ENCODE results near the gene POLK.
"Not testable (repeated sequence)": the region's sequence is repeated elsewhere in the genome, so short reads cannot be mapped to it uniquely, and the experiment has no call there.

POLK gene

GRCh38 chr5:75525344-75525743, 13.7 kb downstream of the POLK start:
- Histone ChIP-seq H3K36me3 (ENCODE audit: control insufficient read depth, insufficient read depth, low read length, severe bottlenecking) (peaks cover 16% of the 10 kb centered on the region), H3K4me3 (ENCODE audit: low read length) (no peak overlapping the region), H3K9ac (ENCODE audit: low read length) (no peak overlapping the region), H3K9me3 (ENCODE audit: control insufficient read depth, low read length) (peaks cover 11% of the 10 kb centered on the region), H3K27me3 (replicated peaks; ENCODE audit: control insufficient read depth, insufficient read depth, low read length) (no peaks in the 10 kb centered on the region), H3K4me1 (ENCODE audit: control insufficient read depth, insufficient read depth, low read length) (peaks cover 15% of the 10 kb centered on the region)
- no peak for DNase-seq (ENCODE audit: low read depth)

DNA sequence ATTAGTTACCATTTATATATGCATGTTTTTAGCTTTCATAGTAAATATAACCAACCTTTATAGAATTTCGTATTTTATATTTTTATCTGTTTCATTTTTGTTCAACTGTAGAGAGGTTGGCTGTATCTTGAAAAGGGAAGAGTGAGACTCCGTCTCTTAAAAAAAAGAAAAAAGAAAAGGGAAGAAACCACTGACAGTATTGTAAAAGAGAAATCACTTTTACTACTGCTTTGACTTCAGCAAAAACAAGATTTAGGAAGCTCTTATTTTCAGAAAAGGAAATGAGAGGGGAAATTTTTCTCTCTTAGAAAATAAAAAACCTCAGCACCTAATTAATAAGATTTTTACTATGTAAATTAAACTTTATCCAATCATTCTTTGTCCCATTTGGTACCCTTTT, 14.4 kb downstream of the POLK start:
- no peak overlapping the region for H3K4me3 ChIP-seq (ENCODE audit: low read length)
- peaks cover 6% of the 10 kb centered on the region for H3K9me3 ChIP-seq (ENCODE audit: control insufficient read depth, low read length)

DNA sequence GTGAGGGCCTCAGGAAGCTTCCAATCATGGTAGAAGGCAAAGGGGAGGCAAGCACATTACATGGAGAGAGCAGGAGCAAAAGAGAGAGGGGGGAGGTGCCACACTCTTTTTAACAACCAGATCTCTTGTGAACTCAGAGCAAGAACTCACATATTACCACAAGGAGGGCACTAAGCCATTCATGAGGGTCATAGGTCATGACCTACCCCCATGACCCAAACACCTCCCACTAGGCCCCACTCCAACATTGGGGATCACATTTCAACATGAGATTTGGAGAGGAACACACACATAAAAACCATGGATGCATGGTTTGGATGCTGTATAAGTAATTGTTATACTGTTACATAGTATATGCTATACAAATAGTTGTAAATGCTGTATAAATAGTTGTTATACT, 17.5 kb downstream of the POLK start:
- H3K4me1 ChIP-seq (ENCODE audit: control insufficient read depth, insufficient read depth, low read length): peaks cover 4% of the 10 kb centered on the region
- H3K36me3 ChIP-seq (ENCODE audit: control insufficient read depth, insufficient read depth, low read length, severe bottlenecking): peaks cover 13% of the 10 kb centered on the region
- DNase-seq (ENCODE audit: low read depth): no peak
- peaks cover 3% of the 10 kb centered on the region for H3K9me3 ChIP-seq (ENCODE audit: control insufficient read depth, low read length)
- H3K9ac ChIP-seq (ENCODE audit: low read length): no peak overlapping the region
- no peaks in the 10 kb centered on the region for H3K27me3 ChIP-seq (replicated peaks; ENCODE audit: control insufficient read depth, insufficient read depth, low read length)
- H3K4me3 ChIP-seq (ENCODE audit: low read length): no peak overlapping the region

More for the DNA sequence above, 14.4 kb downstream of the POLK start:
- peaks cover 8% of the 10 kb centered on the region for H3K36me3 ChIP-seq (ENCODE audit: control insufficient read depth, insufficient read depth, low read length, severe bottlenecking)
- H3K27me3 ChIP-seq (replicated peaks; ENCODE audit: control insufficient read depth, insufficient read depth, low read length): no peaks in the 10 kb centered on the region
- H3K9ac ChIP-seq (ENCODE audit: low read length): no peak overlapping the region
- DNase-seq (ENCODE audit: low read depth): no peak
- H3K4me1 ChIP-seq (ENCODE audit: control insufficient read depth, insufficient read depth, low read length): peaks cover 15% of the 10 kb centered on the region

DNA sequence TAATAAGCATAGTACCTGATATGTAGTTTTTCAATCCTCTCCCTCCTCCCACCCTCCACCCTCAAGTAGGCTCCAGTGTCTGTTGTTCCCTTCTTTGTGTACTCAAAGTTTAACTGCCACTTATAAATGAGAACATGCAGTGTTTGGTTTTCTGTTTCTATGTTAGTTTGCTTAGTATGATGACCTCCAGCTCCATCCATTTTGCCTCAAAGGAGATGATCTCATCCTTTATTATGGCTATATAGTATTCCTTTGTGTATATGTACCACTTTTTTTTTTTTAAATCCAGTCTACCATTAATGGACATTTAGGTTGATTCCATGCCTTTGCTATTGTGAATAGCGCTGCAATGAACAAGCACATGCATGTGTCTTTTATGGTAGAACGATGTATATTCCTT, 20.5 kb downstream of the POLK start:
- H3K4me1 ChIP-seq (ENCODE audit: control insufficient read depth, insufficient read depth, low read length): peaks cover 12% of the 10 kb centered on the region
- H3K9ac ChIP-seq (ENCODE audit: low read length): no peak overlapping the region
- H3K4me3 ChIP-seq (ENCODE audit: low read length): no peak overlapping the region
- DNase-seq (ENCODE audit: low read depth): no peak
- no peaks in the 10 kb centered on the region for H3K27me3 ChIP-seq (replicated peaks; ENCODE audit: control insufficient read depth, insufficient read depth, low read length)
- peaks cover 24% of the 10 kb centered on the region for H3K36me3 ChIP-seq (ENCODE audit: control insufficient read depth, insufficient read depth, low read length, severe bottlenecking)
- peaks cover 13% of the 10 kb centered on the region for H3K9me3 ChIP-seq (ENCODE audit: control insufficient read depth, low read length)

GRCh38 chr5:75533716-75534115, 22.0 kb downstream of the POLK start:
- Histone ChIP-seq H3K9me3 (ENCODE audit: control insufficient read depth, low read length) (peaks cover 13% of the 10 kb centered on the region), H3K4me1 (ENCODE audit: control insufficient read depth, insufficient read depth, low read length) (peaks cover 16% of the 10 kb centered on the region), H3K36me3 (ENCODE audit: control insufficient read depth, insufficient read depth, low read length, severe bottlenecking) (peaks cover 19% of the 10 kb centered on the region)
- not testable (repeated sequence) for H3K27me3 ChIP-seq (replicated peaks; ENCODE audit: control insufficient read depth, insufficient read depth, low read length); H3K9ac ChIP-seq (ENCODE audit: low read length); H3K4me3 ChIP-seq (ENCODE audit: low read length)
- peak; percentile 51 for DNase-seq (ENCODE audit: low read depth)

GRCh38 chr5:75534734-75535133, 23.0 kb downstream of the POLK start:
- no peak overlapping the region for H3K9ac ChIP-seq (ENCODE audit: low read length)
- H3K4me1 ChIP-seq (ENCODE audit: control insufficient read depth, insufficient read depth, low read length): peaks cover 16% of the 10 kb centered on the region
- H3K9me3 ChIP-seq (ENCODE audit: control insufficient read depth, low read length): peaks cover 13% of the 10 kb centered on the region
- no peaks in the 10 kb centered on the region for H3K27me3 ChIP-seq (replicated peaks; ENCODE audit: control insufficient read depth, insufficient read depth, low read length)
- no peak for DNase-seq (ENCODE audit: low read depth)
- peaks cover 23% of the 10 kb centered on the region for H3K36me3 ChIP-seq (ENCODE audit: control insufficient read depth, insufficient read depth, low read length, severe bottlenecking)
- no peak overlapping the region for H3K4me3 ChIP-seq (ENCODE audit: low read length)

- no peak overlapping the region for H3K4me3 ChIP-seq (ENCODE audit: low read length)
- DNase-seq (ENCODE audit: low read depth): no peak
- peaks cover 13% of the 10 kb centered on the region for H3K9me3 ChIP-seq (ENCODE audit: control insufficient read depth, low read length)
- H3K36me3 ChIP-seq (ENCODE audit: control insufficient read depth, insufficient read depth, low read length, severe bottlenecking): peaks cover 26% of the 10 kb centered on the region
- H3K27me3 ChIP-seq (replicated peaks; ENCODE audit: control insufficient read depth, insufficient read depth, low read length): no peaks in the 10 kb centered on the region
- H3K9ac ChIP-seq (ENCODE audit: low read length): no peak overlapping the region
- H3K4me1 ChIP-seq (ENCODE audit: control insufficient read depth, insufficient read depth, low read length): peaks cover 16% of the 10 kb centered on the region
These were observed 24.5 kb downstream of the POLK start for GRCh38 chr5:75536147-75536546.

- Histone ChIP-seq H3K36me3 (ENCODE audit: control insufficient read depth, insufficient read depth, low read length, severe bottlenecking) (peaks cover 26% of the 10 kb centered on the region), H3K9ac (ENCODE audit: low read length) (no peak overlapping the region), H3K4me3 (ENCODE audit: low read length) (no peak overlapping the region), H3K27me3 (replicated peaks; ENCODE audit: control insufficient read depth, insufficient read depth, low read length) (no peaks in the 10 kb centered on the region), H3K4me1 (ENCODE audit: control insufficient read depth, insufficient read depth, low read length) (peaks cover 16% of the 10 kb centered on the region), H3K9me3 (ENCODE audit: control insufficient read depth, low read length) (peaks cover 13% of the 10 kb centered on the region)
- DNase-seq (ENCODE audit: low read depth): no peak
These were observed 25.1 kb downstream of the POLK start for GRCh38 chr5:75536694-75537360.

- no peak overlapping the region for H3K9ac ChIP-seq (ENCODE audit: low read length)
- no peak overlapping the region for H3K4me3 ChIP-seq (ENCODE audit: low read length)
- peaks cover 14% of the 10 kb centered on the region for H3K4me1 ChIP-seq (ENCODE audit: control insufficient read depth, insufficient read depth, low read length)
- peak; percentile 29 for DNase-seq (ENCODE audit: low read depth)
- peaks cover 20% of the 10 kb centered on the region for H3K36me3 ChIP-seq (ENCODE audit: control insufficient read depth, insufficient read depth, low read length, severe bottlenecking)
- peaks cover 12% of the 10 kb centered on the region for H3K9me3 ChIP-seq (ENCODE audit: control insufficient read depth, low read length)
- H3K27me3 ChIP-seq (replicated peaks; ENCODE audit: control insufficient read depth, insufficient read depth, low read length): no peaks in the 10 kb centered on the region
These were observed 26.5 kb downstream of the POLK start for GRCh38 chr5:75538211-75538610.

GRCh38 chr5:75545131-75545530, 33.4 kb downstream of the POLK start:
- Histone ChIP-seq H3K9me3 (ENCODE audit: control insufficient read depth, low read length) (no peaks in the 10 kb centered on the region), H3K4me3 (ENCODE audit: low read length) (no peak overlapping the region), H3K27me3 (replicated peaks; ENCODE audit: control insufficient read depth, insufficient read depth, low read length) (no peaks in the 10 kb centered on the region), H3K4me1 (ENCODE audit: control insufficient read depth, insufficient read depth, low read length) (no peaks in the 10 kb centered on the region), H3K36me3 (ENCODE audit: control insufficient read depth, insufficient read depth, low read length, severe bottlenecking) (peaks cover 20% of the 10 kb centered on the region), H3K9ac (ENCODE audit: low read length) (no peak overlapping the region)
- no peak for DNase-seq (ENCODE audit: low read depth)

DNA sequence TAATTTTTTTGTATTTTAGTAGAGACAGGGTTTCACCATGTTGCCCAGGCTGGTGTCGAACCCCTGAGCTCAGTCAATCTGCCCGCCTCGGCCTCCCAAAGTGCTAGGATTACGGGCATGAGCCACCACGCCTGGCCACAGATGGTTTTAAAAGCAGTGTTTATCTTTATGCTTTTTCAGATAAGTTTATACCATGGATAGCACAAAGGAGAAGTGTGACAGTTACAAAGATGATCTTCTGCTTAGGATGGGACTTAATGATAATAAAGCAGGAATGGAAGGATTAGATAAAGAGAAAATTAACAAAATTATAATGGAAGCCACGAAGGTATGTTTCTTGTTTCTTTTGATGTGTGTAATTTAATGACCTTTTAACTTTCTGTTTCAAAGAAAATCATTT, 35.1 kb downstream of the POLK start:
- DNase-seq (ENCODE audit: low read depth): no peak
- H3K4me1 ChIP-seq (ENCODE audit: control insufficient read depth, insufficient read depth, low read length): no peaks in the 10 kb centered on the region

DNA sequence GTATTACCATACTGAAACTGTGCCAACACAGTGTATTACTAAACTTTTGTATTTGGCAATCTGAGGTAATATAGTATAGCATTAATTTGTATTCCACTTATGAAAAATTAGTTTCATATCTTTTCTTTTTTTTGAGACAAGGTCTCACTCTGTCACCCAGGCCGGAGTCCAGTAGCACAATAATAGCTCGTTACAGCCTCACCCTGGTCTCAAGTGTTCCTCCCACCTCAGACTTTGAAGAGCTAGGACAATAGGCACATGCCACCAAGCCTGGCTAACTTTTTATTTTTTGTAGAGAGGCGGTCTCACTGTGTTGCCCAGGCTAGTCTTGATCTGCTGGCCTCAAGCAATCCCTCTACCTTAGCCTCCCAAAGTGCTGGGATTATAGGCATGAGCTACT, 36.1 kb downstream of the POLK start:
- Histone ChIP-seq H3K9me3 (ENCODE audit: control insufficient read depth, low read length) (no peaks in the 10 kb centered on the region), H3K4me1 (ENCODE audit: control insufficient read depth, insufficient read depth, low read length) (no peaks in the 10 kb centered on the region), H3K9ac (ENCODE audit: low read length) (no peak overlapping the region), H3K36me3 (ENCODE audit: control insufficient read depth, insufficient read depth, low read length, severe bottlenecking) (peaks cover 38% of the 10 kb centered on the region), H3K4me3 (ENCODE audit: low read length) (no peak overlapping the region), H3K27me3 (replicated peaks; ENCODE audit: control insufficient read depth, insufficient read depth, low read length) (no peaks in the 10 kb centered on the region)
- no peak for DNase-seq (ENCODE audit: low read depth)

More for the DNA sequence above, 35.1 kb downstream of the POLK start:
- no peaks in the 10 kb centered on the region for H3K9me3 ChIP-seq (ENCODE audit: control insufficient read depth, low read length)
- no peak overlapping the region for H3K4me3 ChIP-seq (ENCODE audit: low read length)
- no peaks in the 10 kb centered on the region for H3K27me3 ChIP-seq (replicated peaks; ENCODE audit: control insufficient read depth, insufficient read depth, low read length)
- H3K36me3 ChIP-seq (ENCODE audit: control insufficient read depth, insufficient read depth, low read length, severe bottlenecking): peaks cover 28% of the 10 kb centered on the region
- no peak overlapping the region for H3K9ac ChIP-seq (ENCODE audit: low read length)

Measured in adipocyte (in vitro differentiated cells).